ENCODE measurements around the gene GMDS.

The GMDS gene

GRCh38 chr6:1709234-1709641 is 536.2 kb downstream of the GMDS start:
- Histone ChIP-seq H3K36me3 (ENCODE audit: insufficient read depth, low read length) (no peaks in the 10 kb centered on the region), H3K79me2 (ENCODE audit: insufficient read depth, low read length) (no peaks in the 10 kb centered on the region), H4K20me1 (ENCODE audit: insufficient read depth, low read length) (no peaks in the 10 kb centered on the region; the same call in 1 of the 2 replicates), H3K9me3 (ENCODE audit: insufficient read depth, low read length, severe bottlenecking) (no peaks in the 10 kb centered on the region), H3K9ac (ENCODE audit: low read depth, low read length) (no peak overlapping the region), H3K4me1 (ENCODE audit: insufficient read depth, low read length) (no peaks in the 10 kb centered on the region), H3K27me3 (ENCODE audit: insufficient read depth, low read length, poor library complexity) (no peaks in the 10 kb centered on the region), H3K4me2 (ENCODE audit: insufficient read depth, low read length) (no peak overlapping the region), H3K4me3 (ENCODE audit: low read depth in 1 of 2, low read length in 2 of 2) (no peak overlapping the region), H2AFZ (ENCODE audit: low read depth, low read length) (no peak overlapping the region), H3K27ac (ENCODE audit: low read length) (no peak overlapping the region)
- peak; percentile 7 for DNase-seq
- TF ChIP-seq, protein P1, sequence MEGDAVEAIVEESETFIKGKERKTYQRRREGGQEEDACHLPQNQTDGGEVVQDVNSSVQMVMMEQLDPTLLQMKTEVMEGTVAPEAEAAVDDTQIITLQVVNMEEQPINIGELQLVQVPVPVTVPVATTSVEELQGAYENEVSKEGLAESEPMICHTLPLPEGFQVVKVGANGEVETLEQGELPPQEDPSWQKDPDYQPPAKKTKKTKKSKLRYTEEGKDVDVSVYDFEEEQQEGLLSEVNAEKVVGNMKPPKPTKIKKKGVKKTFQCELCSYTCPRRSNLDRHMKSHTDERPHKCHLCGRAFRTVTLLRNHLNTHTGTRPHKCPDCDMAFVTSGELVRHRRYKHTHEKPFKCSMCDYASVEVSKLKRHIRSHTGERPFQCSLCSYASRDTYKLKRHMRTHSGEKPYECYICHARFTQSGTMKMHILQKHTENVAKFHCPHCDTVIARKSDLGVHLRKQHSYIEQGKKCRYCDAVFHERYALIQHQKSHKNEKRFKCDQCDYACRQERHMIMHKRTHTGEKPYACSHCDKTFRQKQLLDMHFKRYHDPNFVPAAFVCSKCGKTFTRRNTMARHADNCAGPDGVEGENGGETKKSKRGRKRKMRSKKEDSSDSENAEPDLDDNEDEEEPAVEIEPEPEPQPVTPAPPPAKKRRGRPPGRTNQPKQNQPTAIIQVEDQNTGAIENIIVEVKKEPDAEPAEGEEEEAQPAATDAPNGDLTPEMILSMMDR (IDR thresholded peaks at IDR 0.05; ENCODE audit: borderline replicate concordance, extremely low read depth, low read length, poor library complexity, severe bottlenecking): no peak
- no peak for TF ChIP-seq EZH2 (IDR thresholded peaks at IDR 0.05; ENCODE audit: borderline replicate concordance, low read depth, low read length, severe bottlenecking)
- peak; percentile 29; the same call in 1 of the 3 replicates for ATAC-seq (ENCODE audit: insufficient read depth, low read depth)

GRCh38 chr6:1708820-1709219 is 536.6 kb downstream of the GMDS start:
- no peaks in the 10 kb centered on the region; the same call in 1 of the 2 replicates for H4K20me1 ChIP-seq (ENCODE audit: insufficient read depth, low read length)
- no peak overlapping the region for H3K4me3 ChIP-seq (ENCODE audit: low read depth in 1 of 2, low read length in 2 of 2)
- H3K36me3 ChIP-seq (ENCODE audit: insufficient read depth, low read length): no peaks in the 10 kb centered on the region
- ATAC-seq (ENCODE audit: insufficient read depth, low read depth): no peak
- H3K27ac ChIP-seq (ENCODE audit: low read length): no peak overlapping the region
- no peaks in the 10 kb centered on the region for H3K79me2 ChIP-seq (ENCODE audit: insufficient read depth, low read length)
- no peak for DNase-seq
- no peak overlapping the region for H3K9ac ChIP-seq (ENCODE audit: low read depth, low read length)
- no peaks in the 10 kb centered on the region for H3K27me3 ChIP-seq (ENCODE audit: insufficient read depth, low read length, poor library complexity)
- H3K4me2 ChIP-seq (ENCODE audit: insufficient read depth, low read length): no peak overlapping the region
- TF ChIP-seq, protein P1 (IDR thresholded peaks at IDR 0.05; ENCODE audit: borderline replicate concordance, extremely low read depth, low read length, poor library complexity, severe bottlenecking): no peak
- TF ChIP-seq EZH2 (IDR thresholded peaks at IDR 0.05; ENCODE audit: borderline replicate concordance, low read depth, low read length, severe bottlenecking): no peak
- H2AFZ ChIP-seq (ENCODE audit: low read depth, low read length): no peak overlapping the region
- H3K9me3 ChIP-seq (ENCODE audit: insufficient read depth, low read length, severe bottlenecking): no peaks in the 10 kb centered on the region
- H3K4me1 ChIP-seq (ENCODE audit: insufficient read depth, low read length): no peaks in the 10 kb centered on the region

- H3K4me3 ChIP-seq (ENCODE audit: low read depth in 1 of 2, low read length in 2 of 2): no peak overlapping the region
- H3K36me3 ChIP-seq (ENCODE audit: insufficient read depth, low read length): no peaks in the 10 kb centered on the region
- no peak overlapping the region for H3K27ac ChIP-seq (ENCODE audit: low read length)
- H3K9me3 ChIP-seq (ENCODE audit: insufficient read depth, low read length, severe bottlenecking): no peaks in the 10 kb centered on the region
- H3K79me2 ChIP-seq (ENCODE audit: insufficient read depth, low read length): no peaks in the 10 kb centered on the region
- DNase-seq: no peak
- no peaks in the 10 kb centered on the region; the same call in 1 of the 2 replicates for H4K20me1 ChIP-seq (ENCODE audit: insufficient read depth, low read length)
- H3K4me2 ChIP-seq (ENCODE audit: insufficient read depth, low read length): no peak overlapping the region
- no peaks in the 10 kb centered on the region for H3K4me1 ChIP-seq (ENCODE audit: insufficient read depth, low read length)
- no peak overlapping the region for H3K9ac ChIP-seq (ENCODE audit: low read depth, low read length)
- TF ChIP-seq, protein P1 (IDR thresholded peaks at IDR 0.05; ENCODE audit: borderline replicate concordance, extremely low read depth, low read length, poor library complexity, severe bottlenecking): no peak
- no peak for TF ChIP-seq EZH2 (IDR thresholded peaks at IDR 0.05; ENCODE audit: borderline replicate concordance, low read depth, low read length, severe bottlenecking)
- no peak for ATAC-seq (ENCODE audit: insufficient read depth, low read depth)
- H2AFZ ChIP-seq (ENCODE audit: low read depth, low read length): no peak overlapping the region
- no peaks in the 10 kb centered on the region for H3K27me3 ChIP-seq (ENCODE audit: insufficient read depth, low read length, poor library complexity)
Measured at GRCh38 chr6:1708122-1708521, 537.3 kb downstream of the GMDS start.

- H3K27ac ChIP-seq (ENCODE audit: low read length): no peak overlapping the region
- H3K79me2 ChIP-seq (ENCODE audit: insufficient read depth, low read length): no peaks in the 10 kb centered on the region
- H3K4me2 ChIP-seq (ENCODE audit: insufficient read depth, low read length): no peak overlapping the region
- H3K27me3 ChIP-seq (ENCODE audit: insufficient read depth, low read length, poor library complexity): no peaks in the 10 kb centered on the region
- H3K9ac ChIP-seq (ENCODE audit: low read depth, low read length): no peak overlapping the region
- H3K4me1 ChIP-seq (ENCODE audit: insufficient read depth, low read length): no peaks in the 10 kb centered on the region
- no peak overlapping the region for H2AFZ ChIP-seq (ENCODE audit: low read depth, low read length)
- no peaks in the 10 kb centered on the region for H3K36me3 ChIP-seq (ENCODE audit: insufficient read depth, low read length)
- TF ChIP-seq EZH2 (IDR thresholded peaks at IDR 0.05; ENCODE audit: borderline replicate concordance, low read depth, low read length, severe bottlenecking): no peak
- TF ChIP-seq, protein P1 (IDR thresholded peaks at IDR 0.05; ENCODE audit: borderline replicate concordance, extremely low read depth, low read length, poor library complexity, severe bottlenecking): no peak
- H3K9me3 ChIP-seq (ENCODE audit: insufficient read depth, low read length, severe bottlenecking): no peaks in the 10 kb centered on the region
- DNase-seq (no peak), ATAC-seq (ENCODE audit: insufficient read depth, low read depth) (no peak)
- H4K20me1 ChIP-seq (ENCODE audit: insufficient read depth, low read length): no peaks in the 10 kb centered on the region; the same call in 1 of the 2 replicates
- H3K4me3 ChIP-seq (ENCODE audit: low read depth in 1 of 2, low read length in 2 of 2): no peak overlapping the region
Measured at GRCh38 chr6:1705630-1706029, 539.8 kb downstream of the GMDS start.

Measured in DND-41 (cell line).